ENCODE data around the gene XG. TPM values are rescaled to one million over a fixed set of nuclear protein-coding genes. Genes with fewer than 3 reads are reported as not detected.
A peak's percentile ranks its signal among the peaks of the same experiment; 100 is the strongest.
"Not testable (repeated sequence)": the region's sequence is repeated elsewhere in the genome, so short reads cannot be mapped to it uniquely, and the experiment has no call there.

XG gene
- total and polyA plus RNA-seq, 7 experiments from 2014 or later: 0.22 to 0.71 TPM; not detected in 5

GRCh38 chrX:2773166-2774055 lies 21.6 kb downstream of the XG start:
- H3K27ac Mint-ChIP-seq; H3K4me3 Mint-ChIP-seq; H3K36me3 ChIP-seq (ENCODE audit: control insufficient read depth in 2 of 3, insufficient read depth in 3 of 3, low read length in 3 of 3); H3K9me3 ChIP-seq (ENCODE audit: control insufficient read depth in 2 of 3, low read length in 3 of 3); H3K4me1 Mint-ChIP-seq; DNase-seq; H3K27me3 ChIP-seq (ENCODE audit: control insufficient read depth in 2 of 2, insufficient read depth in 2 of 2, low read length in 2 of 2); H3K4me3 ChIP-seq (ENCODE audit: low read length); POLR2A ChIA-PET; ATAC-seq; intact Hi-C loops (cut with micrococcal nuclease); H3K27ac ChIP-seq (ENCODE audit: low read depth, low read length); H3K4me1 ChIP-seq (ENCODE audit: control insufficient read depth in 2 of 2, insufficient read depth in 2 of 2, low read length in 2 of 2); CTCF ChIA-PET: not testable (repeated sequence)
- Mint-ChIP-seq H3K9me3 (peaks cover 0 to 21% (median 5%) of the 10 kb centered on the region in 11 donors), H3K27me3 (peaks cover 3 to 37% (median 28%) of the 10 kb centered on the region in 5 donors), H3K36me3 (peaks cover 0 to 18% (median 7%) of the 10 kb centered on the region in 5 donors)

GRCh38 chrX:2774057-2774456 lies 22.2 kb downstream of the XG start:
- H3K27me3 ChIP-seq (ENCODE audit: control insufficient read depth in 2 of 2, insufficient read depth in 2 of 2, low read length in 2 of 2): no peaks in the 10 kb centered on the region
- H3K27ac Mint-ChIP-seq: no peak overlapping the region
- H3K4me1 ChIP-seq (ENCODE audit: control insufficient read depth in 2 of 2, insufficient read depth in 2 of 2, low read length in 2 of 2): no peaks in the 10 kb centered on the region
- H3K36me3 Mint-ChIP-seq: peaks cover 0 to 18% (median 7%) of the 10 kb centered on the region in 5 donors
- no peak overlapping the region for H3K4me3 Mint-ChIP-seq
- no peaks in the 10 kb centered on the region for H3K36me3 ChIP-seq (ENCODE audit: control insufficient read depth in 2 of 3, insufficient read depth in 3 of 3, low read length in 3 of 3)
- H3K4me1 Mint-ChIP-seq: no peaks in the 10 kb centered on the region
- H3K27me3 Mint-ChIP-seq: peaks cover 5 to 37% (median 28%) of the 10 kb centered on the region in 5 donors
- CTCF ChIA-PET: no interaction called here
- POLR2A ChIA-PET: no interaction called here
- H3K9me3 ChIP-seq (ENCODE audit: control insufficient read depth in 2 of 3, low read length in 3 of 3): no peaks in the 10 kb centered on the region
- no peak for ATAC-seq
- H3K4me3 ChIP-seq (ENCODE audit: low read length): no peak overlapping the region
- H3K9me3 Mint-ChIP-seq: peaks cover 0 to 21% (median 5%) of the 10 kb centered on the region in 11 donors
- intact Hi-C loops (cut with micrococcal nuclease): no loop called here
- no peak overlapping the region for H3K27ac ChIP-seq (ENCODE audit: low read depth, low read length)
- DNase-seq: no peak

GRCh38 chrX:2774776-2775175 lies 22.9 kb downstream of the XG start:
- Histone ChIP-seq H3K27me3 (ENCODE audit: control insufficient read depth in 2 of 2, insufficient read depth in 2 of 2, low read length in 2 of 2) (no peaks in the 10 kb centered on the region), H3K36me3 (ENCODE audit: control insufficient read depth in 2 of 3, insufficient read depth in 3 of 3, low read length in 3 of 3) (no peaks in the 10 kb centered on the region), H3K27ac (ENCODE audit: low read depth, low read length) (no peak overlapping the region), H3K4me3 (ENCODE audit: low read length) (no peak overlapping the region), H3K4me1 (ENCODE audit: control insufficient read depth in 2 of 2, insufficient read depth in 2 of 2, low read length in 2 of 2) (no peaks in the 10 kb centered on the region), H3K9me3 (ENCODE audit: control insufficient read depth in 2 of 3, low read length in 3 of 3) (no peaks in the 10 kb centered on the region)
- CTCF ChIA-PET: no interaction called here
- intact Hi-C loops (cut with micrococcal nuclease): no loop called here
- no peak overlapping the region for H3K4me3 Mint-ChIP-seq
- H3K27ac Mint-ChIP-seq: no peak overlapping the region
- peaks cover 0 to 18% (median 7%) of the 10 kb centered on the region in 5 donors for H3K36me3 Mint-ChIP-seq
- H3K9me3 Mint-ChIP-seq: peaks cover 0 to 21% (median 5%) of the 10 kb centered on the region in 11 donors
- no peaks in the 10 kb centered on the region for H3K4me1 Mint-ChIP-seq
- POLR2A ChIA-PET: no interaction called here
- ATAC-seq (no peak), DNase-seq (no peak)
- peaks cover 5 to 37% (median 24%) of the 10 kb centered on the region in 5 donors for H3K27me3 Mint-ChIP-seq

GRCh38 chrX:2780472-2781225 lies 28.8 kb downstream of the XG start:
- H3K36me3 Mint-ChIP-seq; ATAC-seq; CTCF ChIA-PET; POLR2A ChIA-PET; DNase-seq; H3K27ac Mint-ChIP-seq; H3K4me3 Mint-ChIP-seq; H3K9me3 Mint-ChIP-seq; H3K27ac ChIP-seq (ENCODE audit: low read depth, low read length); H3K4me1 ChIP-seq (ENCODE audit: control insufficient read depth in 2 of 2, insufficient read depth in 2 of 2, low read length in 2 of 2); H3K36me3 ChIP-seq (ENCODE audit: control insufficient read depth in 2 of 3, insufficient read depth in 3 of 3, low read length in 3 of 3); intact Hi-C loops (cut with micrococcal nuclease); H3K4me3 ChIP-seq (ENCODE audit: low read length); H3K27me3 ChIP-seq (ENCODE audit: control insufficient read depth in 2 of 2, insufficient read depth in 2 of 2, low read length in 2 of 2); H3K9me3 ChIP-seq (ENCODE audit: control insufficient read depth in 2 of 3, low read length in 3 of 3); H3K27me3 Mint-ChIP-seq: not testable (repeated sequence)
- peaks cover 0 to 17% (median 10%) of the 10 kb centered on the region in 7 donors for H3K4me1 Mint-ChIP-seq

- no peak for ATAC-seq
- H3K27me3 Mint-ChIP-seq: peaks cover 0 to 7% (median 0%) of the 10 kb centered on the region in 5 donors
- Histone ChIP-seq H3K4me3 (ENCODE audit: low read length) (no peak overlapping the region), H3K27me3 (ENCODE audit: control insufficient read depth in 2 of 2, insufficient read depth in 2 of 2, low read length in 2 of 2) (no peaks in the 10 kb centered on the region), H3K36me3 (ENCODE audit: control insufficient read depth in 2 of 3, insufficient read depth in 3 of 3, low read length in 3 of 3) (no peaks in the 10 kb centered on the region), H3K9me3 (ENCODE audit: control insufficient read depth in 2 of 3, low read length in 3 of 3) (no peaks in the 10 kb centered on the region), H3K4me1 (ENCODE audit: control insufficient read depth in 2 of 2, insufficient read depth in 2 of 2, low read length in 2 of 2) (no peaks in the 10 kb centered on the region), H3K27ac (ENCODE audit: low read depth, low read length) (no peak overlapping the region)
- peak overlapping the region in 1 of 9 donors; percentile 18 for H3K27ac Mint-ChIP-seq
- H3K4me3 Mint-ChIP-seq: peak overlapping the region in 1 of 10 donors; percentile 54
- H3K36me3 Mint-ChIP-seq: no peaks in the 10 kb centered on the region
- intact Hi-C loops (cut with micrococcal nuclease): no loop called here
- peaks cover 0 to 2% (median 0%) of the 10 kb centered on the region in 11 donors for H3K9me3 Mint-ChIP-seq
- peaks cover 0 to 17% (median 10%) of the 10 kb centered on the region in 7 donors for H3K4me1 Mint-ChIP-seq
- DNase-seq: no peak
- ChIA-PET POLR2A (no interaction called here), CTCF (no interaction called here)
Observed at GRCh38 chrX:2781226-2781571, 29.4 kb downstream of the XG start.

- CTCF ChIA-PET: no interaction called here
- peaks cover 0 to 17% (median 10%) of the 10 kb centered on the region in 7 donors for H3K4me1 Mint-ChIP-seq
- POLR2A ChIA-PET: no interaction called here
- Histone ChIP-seq H3K4me3 (ENCODE audit: low read length) (no peak overlapping the region), H3K9me3 (ENCODE audit: control insufficient read depth in 2 of 3, low read length in 3 of 3) (no peaks in the 10 kb centered on the region), H3K27me3 (ENCODE audit: control insufficient read depth in 2 of 2, insufficient read depth in 2 of 2, low read length in 2 of 2) (no peaks in the 10 kb centered on the region), H3K4me1 (ENCODE audit: control insufficient read depth in 2 of 2, insufficient read depth in 2 of 2, low read length in 2 of 2) (no peaks in the 10 kb centered on the region), H3K36me3 (ENCODE audit: control insufficient read depth in 2 of 3, insufficient read depth in 3 of 3, low read length in 3 of 3) (no peaks in the 10 kb centered on the region), H3K27ac (ENCODE audit: low read depth, low read length) (no peak overlapping the region)
- intact Hi-C loops (cut with micrococcal nuclease): no loop called here
- peaks cover 0 to 7% (median 0%) of the 10 kb centered on the region in 5 donors for H3K27me3 Mint-ChIP-seq
- H3K9me3 Mint-ChIP-seq: peaks cover 0 to 2% (median 0%) of the 10 kb centered on the region in 11 donors
- ATAC-seq (no peak), DNase-seq (peak in 1 of 9 donors; percentile 19)
- peak overlapping the region in 5 of 9 donors; percentile 18 to 81 (median 41) for H3K27ac Mint-ChIP-seq
- H3K4me3 Mint-ChIP-seq: peak overlapping the region in 8 of 10 donors; percentile 8 to 76 (median 62)
- no peaks in the 10 kb centered on the region for H3K36me3 Mint-ChIP-seq
Observed at GRCh38 chrX:2781698-2782097, 29.9 kb downstream of the XG start.

Measured in naive thymus-derived CD4-positive, alpha-beta T cell (primary cell).